Measurements from ENCODE around the gene RNF213.
"Not testable (repeated sequence)": the region's sequence is repeated elsewhere in the genome, so short reads cannot be mapped to it uniquely, and the experiment has no call there.

The RNF213 gene

GRCh38 chr17:80224683-80225082, 36.0 kb upstream of the RNF213 start:
- no peak for DNase-seq

GRCh38 chr17:80225230-80225629, 35.4 kb upstream of the RNF213 start:
- DNase-seq, result no peak

- no peak for DNase-seq
These were observed 33.5 kb upstream of the RNF213 start for GRCh38 chr17:80227156-80227555.

DNA sequence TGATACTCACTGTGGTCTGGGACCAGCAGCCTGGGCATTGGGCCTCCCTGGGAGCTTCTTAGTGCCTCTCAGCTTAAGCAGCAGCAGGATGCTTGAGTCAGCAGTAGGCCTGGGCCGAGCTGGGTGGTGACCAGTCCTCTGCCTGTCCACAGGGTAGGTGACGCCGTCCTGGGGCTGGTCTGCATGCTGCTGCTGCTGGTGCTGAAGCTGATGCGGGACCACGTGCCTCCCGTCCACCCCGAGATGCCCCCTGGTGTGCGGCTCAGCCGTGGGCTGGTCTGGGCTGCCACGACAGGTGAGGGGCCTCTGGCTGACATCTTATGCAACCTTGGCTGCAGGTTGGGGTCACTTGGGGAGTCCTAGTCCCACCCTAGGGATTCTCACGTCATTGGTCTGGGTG, 33.0 kb upstream of the RNF213 start:
- no peak for DNase-seq

- no peak for DNase-seq
These were observed 32.2 kb upstream of the RNF213 start for GRCh38 chr17:80228477-80228876.

- no peak for DNase-seq
These were observed 31.6 kb upstream of the RNF213 start for GRCh38 chr17:80229011-80229410.

- no peak for DNase-seq
These were observed 28.2 kb upstream of the RNF213 start for GRCh38 chr17:80232438-80232837.

GRCh38 chr17:80233202-80233601, 27.4 kb upstream of the RNF213 start:
- no peak for DNase-seq

GRCh38 chr17:80236911-80237310, 23.7 kb upstream of the RNF213 start:
- no peak for DNase-seq

- DNase-seq, result no peak
These were observed 23.3 kb upstream of the RNF213 start for GRCh38 chr17:80237386-80237785.

GRCh38 chr17:80242505-80242904, 18.1 kb upstream of the RNF213 start:
- DNase-seq, result no peak

DNA sequence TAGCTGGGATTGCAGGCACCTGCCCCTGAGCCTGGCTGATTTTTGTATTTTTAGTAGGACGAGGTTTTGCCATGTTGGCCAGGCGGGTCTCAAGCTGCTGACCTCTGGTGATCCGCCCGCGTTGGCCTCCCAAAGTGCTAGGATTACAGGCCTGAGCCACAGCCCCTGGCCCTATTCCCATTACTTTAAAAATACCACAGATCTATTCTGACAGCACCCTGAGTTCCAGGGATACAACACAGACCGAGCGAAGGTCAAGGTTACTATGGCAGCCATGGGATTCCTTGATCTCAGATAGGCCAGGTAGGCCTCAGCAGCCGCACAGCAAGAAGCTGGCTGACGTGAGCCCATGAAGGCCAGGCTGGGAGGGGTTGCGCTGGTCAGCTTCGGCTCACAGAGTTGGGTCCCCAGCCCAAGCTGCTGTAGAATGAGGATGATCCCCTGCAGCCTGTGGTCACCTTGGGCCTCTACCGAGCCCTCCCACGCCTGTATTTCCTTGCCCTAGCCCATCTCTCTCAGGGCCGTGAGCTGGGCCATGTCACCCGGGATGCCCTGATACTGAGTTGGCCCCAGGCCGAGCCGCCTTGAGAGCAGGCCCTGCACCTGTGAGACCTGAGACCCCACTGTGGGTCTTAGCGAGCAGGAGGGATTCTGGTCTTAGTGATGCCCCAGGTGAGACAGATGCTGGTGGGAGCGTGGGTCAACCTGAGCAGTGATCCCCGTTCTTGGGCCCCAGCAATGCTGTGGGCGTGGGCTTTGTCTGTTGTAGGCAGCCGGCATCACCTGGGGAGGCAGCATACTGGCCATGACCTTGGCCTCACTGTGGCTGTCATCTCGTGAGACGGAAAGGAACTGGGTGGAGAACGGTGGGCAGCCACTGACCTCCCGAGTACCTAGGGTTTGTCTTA, 16.9 kb upstream of the RNF213 start:
- DNase-seq, result no peak

DNA sequence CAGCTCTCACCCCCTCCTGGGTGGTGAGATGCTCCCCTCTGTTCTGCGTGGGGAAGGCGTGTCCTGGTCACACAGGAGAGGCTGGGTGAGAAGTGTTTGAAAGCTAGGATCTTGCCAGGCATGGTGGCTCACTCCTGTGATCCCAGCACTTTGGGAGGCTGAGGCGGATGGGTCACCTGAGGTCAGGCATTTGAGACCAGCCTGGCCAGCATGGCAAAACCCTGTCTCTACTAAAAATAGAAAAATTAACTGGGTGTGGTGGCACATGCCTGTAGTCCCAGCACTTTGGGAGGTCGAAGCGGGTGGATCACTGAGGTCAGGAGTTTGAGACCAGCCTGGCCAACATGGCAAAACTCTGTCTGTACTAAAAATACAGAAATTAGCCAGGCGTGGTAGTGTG, 16.2 kb upstream of the RNF213 start:
- not testable (repeated sequence) for DNase-seq

GRCh38 chr17:80244871-80245509, 15.7 kb upstream of the RNF213 start:
- no peak for DNase-seq

DNA sequence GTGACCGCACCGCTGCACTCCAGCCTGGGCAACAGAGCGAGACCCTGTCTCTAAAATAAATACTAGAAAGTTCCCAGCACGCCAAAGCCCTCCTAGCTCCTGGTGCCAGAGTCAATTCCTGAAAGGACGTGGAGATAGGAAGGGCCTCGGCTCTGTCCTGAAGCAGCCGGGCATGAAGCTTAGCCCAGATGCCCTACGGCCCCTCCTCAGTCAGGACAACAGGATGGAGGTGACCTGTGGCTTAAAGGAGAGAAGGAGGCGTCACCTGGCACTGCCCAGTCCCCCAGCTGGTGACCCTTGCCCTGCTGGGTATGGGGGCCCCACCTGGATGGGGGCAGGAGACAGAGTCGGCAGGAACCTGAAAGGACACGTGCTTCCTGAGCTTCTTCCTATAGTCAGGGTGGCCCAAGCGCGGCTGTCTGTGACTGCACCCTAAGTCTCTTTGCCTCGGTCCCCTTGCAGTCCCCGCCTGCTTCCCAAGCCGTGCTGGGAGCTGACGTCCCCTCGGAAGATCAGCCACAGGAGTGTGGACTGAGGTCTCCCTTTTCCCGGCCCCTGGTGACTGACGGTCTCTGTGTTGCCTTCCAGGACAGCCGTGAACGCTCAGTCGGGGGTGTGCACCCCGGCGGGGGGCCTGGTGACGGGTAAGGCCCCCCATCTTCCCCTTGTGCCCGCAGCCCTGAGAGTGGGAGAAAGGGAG, 14.9 kb upstream of the RNF213 start:
- no peak for DNase-seq

GRCh38 chr17:80246266-80246681, 14.4 kb upstream of the RNF213 start:
- no peak for DNase-seq

DNA sequence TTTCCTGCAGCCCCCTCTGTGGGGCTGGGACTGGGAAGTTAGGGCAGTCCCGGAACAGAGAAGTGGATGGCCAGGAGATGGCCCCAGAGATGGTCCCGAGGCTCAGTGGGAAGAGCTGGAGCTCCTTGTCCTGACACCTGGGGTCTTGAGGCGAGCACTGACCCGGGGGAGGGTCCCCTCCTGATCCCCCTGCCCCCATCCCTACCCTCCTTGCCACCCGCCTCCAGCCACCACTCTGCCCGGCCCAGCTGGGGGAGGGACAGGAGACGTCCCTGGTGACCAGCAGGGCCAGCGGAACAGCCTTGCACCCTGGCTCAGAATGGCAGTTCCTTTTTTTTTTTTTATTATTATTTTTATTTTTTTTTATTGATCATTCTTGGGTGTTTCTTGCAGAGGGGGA, 13.9 kb upstream of the RNF213 start:
- no peak for DNase-seq

- DNase-seq, result no peak
These were observed 13.1 kb upstream of the RNF213 start for GRCh38 chr17:80247561-80247960.

- DNase-seq, result no peak
These were observed 12.4 kb upstream of the RNF213 start for GRCh38 chr17:80248001-80248893.

GRCh38 chr17:80248894-80249710, 11.6 kb upstream of the RNF213 start:
- DNase-seq, result no peak

DNA sequence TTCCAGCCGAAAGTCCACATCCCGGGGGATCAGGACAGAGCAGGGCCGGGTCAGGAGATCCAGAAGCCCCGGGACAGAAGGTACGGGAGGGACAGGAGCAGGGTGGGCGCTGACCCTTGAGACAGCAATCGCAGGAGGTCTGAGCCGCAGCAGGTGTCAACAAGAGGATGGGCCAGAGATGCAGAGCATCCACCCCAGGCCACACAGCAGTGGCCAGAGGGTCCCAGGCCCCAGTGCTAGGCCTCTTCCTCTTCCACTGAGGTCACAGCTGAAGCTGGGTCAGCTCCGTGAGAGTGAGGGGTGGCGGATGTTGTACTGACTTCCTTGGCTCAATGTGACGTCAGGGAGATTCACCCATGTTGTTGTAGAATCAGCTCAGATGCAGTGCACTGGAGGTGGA, 8.7 kb upstream of the RNF213 start:
- DNase-seq, result no peak

GRCh38 chr17:80252871-80253270, 7.8 kb upstream of the RNF213 start:
- DNase-seq, result peak; percentile 75
